ENCODE measurements around the gene TP53RK.

The TP53RK gene

GRCh38 chr20:46657618-46658017, 31.6 kb downstream of the TP53RK start:
- no peak for DNase-seq
- TF ChIP-seq, protein P1, sequence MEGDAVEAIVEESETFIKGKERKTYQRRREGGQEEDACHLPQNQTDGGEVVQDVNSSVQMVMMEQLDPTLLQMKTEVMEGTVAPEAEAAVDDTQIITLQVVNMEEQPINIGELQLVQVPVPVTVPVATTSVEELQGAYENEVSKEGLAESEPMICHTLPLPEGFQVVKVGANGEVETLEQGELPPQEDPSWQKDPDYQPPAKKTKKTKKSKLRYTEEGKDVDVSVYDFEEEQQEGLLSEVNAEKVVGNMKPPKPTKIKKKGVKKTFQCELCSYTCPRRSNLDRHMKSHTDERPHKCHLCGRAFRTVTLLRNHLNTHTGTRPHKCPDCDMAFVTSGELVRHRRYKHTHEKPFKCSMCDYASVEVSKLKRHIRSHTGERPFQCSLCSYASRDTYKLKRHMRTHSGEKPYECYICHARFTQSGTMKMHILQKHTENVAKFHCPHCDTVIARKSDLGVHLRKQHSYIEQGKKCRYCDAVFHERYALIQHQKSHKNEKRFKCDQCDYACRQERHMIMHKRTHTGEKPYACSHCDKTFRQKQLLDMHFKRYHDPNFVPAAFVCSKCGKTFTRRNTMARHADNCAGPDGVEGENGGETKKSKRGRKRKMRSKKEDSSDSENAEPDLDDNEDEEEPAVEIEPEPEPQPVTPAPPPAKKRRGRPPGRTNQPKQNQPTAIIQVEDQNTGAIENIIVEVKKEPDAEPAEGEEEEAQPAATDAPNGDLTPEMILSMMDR (IDR thresholded peaks at IDR 0.05; ENCODE audit: low read depth, low read length, missing control alignments), result no peak
- in situ Hi-C loops (cut with HindIII; ENCODE audit: low pct_ligation_motif_present, low sequenced_read_pairs), result no loop called here
- H3K4me3 ChIP-seq (ENCODE audit: low read depth, low read length), result no peak overlapping the region
- H3K36me3 ChIP-seq (replicated peaks), result no peaks in the 10 kb centered on the region
- no peaks in the 10 kb centered on the region for H3K27me3 ChIP-seq (replicated peaks)
- no peak overlapping the region for H3K27ac ChIP-seq

DNA sequence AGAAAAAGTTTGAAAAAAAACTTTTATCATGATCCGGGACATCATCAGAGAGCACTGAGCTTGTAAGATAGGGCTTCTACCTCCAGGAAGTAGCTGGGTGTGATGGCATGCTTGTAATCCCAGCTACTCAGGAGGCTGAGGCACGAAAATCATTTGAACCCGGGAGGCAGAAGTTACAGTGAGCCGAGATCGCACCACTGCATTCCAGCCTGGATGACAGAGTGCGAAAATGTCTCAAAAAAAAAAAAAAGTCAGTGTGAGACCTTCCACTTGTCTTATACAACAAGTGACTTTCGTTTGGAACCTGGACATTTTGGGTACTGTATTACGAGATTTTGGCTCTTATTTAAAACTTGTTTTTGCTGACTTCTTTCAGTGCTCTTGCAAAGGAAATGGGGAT, 32.1 kb downstream of the TP53RK start:
- TF ChIP-seq, protein P1 (IDR thresholded peaks at IDR 0.05; ENCODE audit: low read depth, low read length, missing control alignments), result no peak
- no peak for DNase-seq
- no peaks in the 10 kb centered on the region for H3K27me3 ChIP-seq (replicated peaks)
- no peak overlapping the region for H3K4me3 ChIP-seq (ENCODE audit: low read depth, low read length)
- no peak overlapping the region for H3K27ac ChIP-seq
- in situ Hi-C loops (cut with HindIII; ENCODE audit: low pct_ligation_motif_present, low sequenced_read_pairs), result no loop called here
- no peaks in the 10 kb centered on the region for H3K36me3 ChIP-seq (replicated peaks)

DNA sequence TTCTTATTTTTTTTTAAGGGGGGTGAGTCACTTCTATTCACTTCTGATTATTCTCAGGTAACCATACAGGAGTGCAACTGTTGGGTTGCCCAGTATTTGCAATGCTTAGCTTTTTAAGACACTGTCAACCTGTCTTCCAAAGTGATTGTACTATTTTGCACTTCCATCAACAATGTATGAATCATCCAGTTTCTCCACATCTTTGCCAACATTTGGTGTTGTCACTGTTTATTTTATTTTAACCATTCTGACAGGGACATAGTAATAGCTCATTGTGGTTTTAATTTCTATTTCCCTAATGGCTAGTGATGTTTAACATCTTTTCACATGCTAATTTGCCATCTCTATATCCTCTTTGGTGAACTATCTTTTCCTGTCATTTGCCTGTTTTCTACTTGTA, 36.5 kb downstream of the TP53RK start:
- no peaks in the 10 kb centered on the region for H3K36me3 ChIP-seq (replicated peaks)
- DNase-seq, result no peak
- TF ChIP-seq, protein P1 (IDR thresholded peaks at IDR 0.05; ENCODE audit: low read depth, low read length, missing control alignments), result no peak
- no peak overlapping the region for H3K27ac ChIP-seq
- in situ Hi-C loops (cut with HindIII; ENCODE audit: low pct_ligation_motif_present, low sequenced_read_pairs), result no loop called here
- no peak overlapping the region for H3K4me3 ChIP-seq (ENCODE audit: low read depth, low read length)
- peaks cover 23% of the 10 kb centered on the region for H3K27me3 ChIP-seq (replicated peaks)

DNA sequence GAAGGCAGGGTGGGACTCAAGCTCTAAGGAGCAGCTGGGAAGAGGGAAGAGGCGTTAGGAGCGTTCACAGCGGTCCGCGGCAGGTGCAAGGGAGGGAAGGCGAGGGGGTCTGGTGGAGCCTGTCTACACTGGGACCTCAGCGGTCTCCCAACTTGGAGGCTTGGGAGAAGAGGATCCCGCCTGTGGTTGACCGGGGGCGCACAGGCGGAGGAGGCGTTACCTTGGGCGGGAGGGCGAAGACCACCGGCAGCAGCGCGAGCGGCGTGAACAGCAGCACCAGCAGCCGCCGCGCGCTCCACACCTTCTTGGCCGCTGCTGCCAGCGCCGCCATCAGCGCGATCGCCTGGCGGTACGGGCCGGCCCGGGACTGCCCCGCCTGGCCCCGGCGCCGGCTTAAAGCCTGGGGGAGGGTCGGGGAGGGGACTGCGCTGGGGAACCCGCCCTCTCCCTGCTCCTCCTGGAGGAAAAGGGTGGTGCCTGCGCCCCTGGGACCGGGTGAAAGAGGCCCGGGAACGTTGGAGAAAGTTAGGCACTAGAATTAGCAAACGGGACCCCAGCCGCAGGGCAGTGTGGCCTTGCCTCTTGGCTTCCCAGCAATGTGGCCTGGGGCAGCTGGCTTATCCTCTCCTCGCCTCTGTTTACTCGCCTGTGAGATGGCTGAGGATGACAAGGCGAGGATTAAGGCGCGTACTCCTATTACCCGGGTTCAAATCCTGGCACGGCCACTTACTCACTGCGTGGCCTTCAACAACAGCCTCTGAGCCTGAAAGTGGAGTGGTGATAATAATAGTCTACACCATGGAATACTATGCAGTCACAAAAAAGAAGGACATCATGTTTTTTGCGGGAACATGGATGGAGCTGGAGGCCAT, 37.9 kb downstream of the TP53RK start, which contains the start of gene SLC13A3:
TSS of gene SLC13A3 (minus strand) at position 369 of the 872 bp plus-strand sequence. CDS start at position 331, 38 bp downstream.
- TF ChIP-seq, protein P1 (IDR thresholded peaks at IDR 0.05; ENCODE audit: low read depth, low read length, missing control alignments), result no peak
- no peak within 1 kb of the TSS for H3K4me3 ChIP-seq (ENCODE audit: low read depth, low read length)
- DNase-seq, result no peak
- H3K27ac ChIP-seq, result no peak within 1 kb of the TSS
- H3K36me3 ChIP-seq (replicated peaks), result no peaks in the 10 kb centered on the region
- in situ Hi-C loops (cut with HindIII; ENCODE audit: low pct_ligation_motif_present, low sequenced_read_pairs), result no loop called here
- H3K27me3 ChIP-seq (replicated peaks), result peaks cover 23% of the 10 kb centered on the region

GRCh38 chr20:46650575-46651090, 38.6 kb downstream of the TP53RK start:
- Histone ChIP-seq H3K4me3 (ENCODE audit: low read depth, low read length) (no peak overlapping the region), H3K36me3 (replicated peaks) (no peaks in the 10 kb centered on the region), H3K27me3 (replicated peaks) (peaks cover 23% of the 10 kb centered on the region), H3K27ac (no peak overlapping the region)
- TF ChIP-seq, protein P1 (IDR thresholded peaks at IDR 0.05; ENCODE audit: low read depth, low read length, missing control alignments), result no peak
- DNase-seq, result no peak
- in situ Hi-C loops (cut with HindIII; ENCODE audit: low pct_ligation_motif_present, low sequenced_read_pairs), result no loop called here
